IMR-90 (cell line): Measurements from ENCODE around the gene HMG20B.

Experiments
- BHLHE40 ChIP-seq: fragments of 150-350 bp; IDR thresholded peaks from 2 replicates; pipeline ENCODE4 v1.6.1; 2016; ENCODE audit warnings: mild to moderate bottlenecking, low read depth, low read length
- CEBPB ChIP-seq: IDR thresholded peaks from 2 replicates; pipeline ENCODE4 v1.6.1; 2012; ENCODE audit warnings: low read depth, low read length, improper control_type of control experiment
- CHD1 ChIP-seq: IDR thresholded peaks from 2 replicates; pipeline ENCODE4 v1.6.1; 2012; ENCODE audit warnings: low read depth, low read length, improper control_type of control experiment
- CTCF ChIP-seq: conservative IDR thresholded peaks from 2 replicates; pipeline ENCODE4 v1.5.1; 2012; ENCODE audit warnings: mild to moderate bottlenecking, low read depth, low read length, improper control_type of control experiment
- FOS ChIP-seq: fragments of 150-350 bp; IDR thresholded peaks from 2 replicates; pipeline ENCODE4 v1.6.1; 2016; ENCODE audit warnings: low read depth, low read length
- MAFK ChIP-seq: IDR thresholded peaks from 2 replicates; pipeline ENCODE4 v1.6.1; 2012; ENCODE audit warnings: low read depth, low read length, improper control_type of control experiment
- MAZ ChIP-seq: IDR thresholded peaks from 2 replicates; pipeline ENCODE4 v1.6.1; 2012; ENCODE audit warnings: low read depth, mild to moderate bottlenecking, low read length, improper control_type of control experiment, moderate library complexity, borderline replicate concordance
- MXI1 ChIP-seq: IDR thresholded peaks from 2 replicates; pipeline ENCODE4 v1.6.1; 2012; ENCODE audit warnings: low read depth, mild to moderate bottlenecking, low read length, moderate library complexity, borderline replicate concordance
- NFE2L2 ChIP-seq: fragments of 150-350 bp; IDR thresholded peaks from 2 replicates; pipeline ENCODE4 v1.6.1; 2016; ENCODE audit warnings: low read depth, mild to moderate bottlenecking, low read length
- POLR2A ChIP-seq: IDR thresholded peaks from 2 replicates; pipeline ENCODE4 v1.6.1; 2012; ENCODE audit warnings: mild to moderate bottlenecking, low read depth, low read length
- RAD21 ChIP-seq: IDR thresholded peaks from 2 replicates; pipeline ENCODE4 v1.6.1; 2012; ENCODE audit warnings: low read length, improper control_type of control experiment
- RCOR1 ChIP-seq: IDR thresholded peaks from 2 replicates; pipeline ENCODE4 v1.6.1; 2012; ENCODE audit warnings: mild to moderate bottlenecking, low read length, improper control_type of control experiment; ENCODE audit not compliant: insufficient replicate concordance
- SMC3 ChIP-seq: fragments of 150-350 bp; IDR thresholded peaks from 2 replicates; pipeline ENCODE4 v1.6.1; 2016; ENCODE audit warnings: low read depth, mild to moderate bottlenecking, antibody characterized with exemption, low read length, moderate library complexity
- USF2 ChIP-seq: fragments of 150-350 bp; IDR thresholded peaks from 2 replicates; pipeline ENCODE4 v1.6.1; 2017; ENCODE audit warnings: mild to moderate bottlenecking, antibody characterized with exemption, low read length, low read depth

- no peak for TF ChIP-seq SMC3
- no peak for TF ChIP-seq CTCF
- no peak for TF ChIP-seq POLR2A
- TF ChIP-seq MXI1: no peak
- TF ChIP-seq RCOR1: no peak
- TF ChIP-seq BHLHE40: no peak
- TF ChIP-seq CEBPB: no peak
- no peak for TF ChIP-seq FOS
- no peak for TF ChIP-seq RAD21
- no peak for TF ChIP-seq MAZ
- no peak for TF ChIP-seq USF2
- no peak for TF ChIP-seq NFE2L2
- TF ChIP-seq MAFK: no peak
- TF ChIP-seq CHD1: no peak
Observed at GRCh38 chr19:3589949-3590348, 17.2 kb downstream of the HMG20B start.
